GM10248 (cell line): ENCODE results near the gene CDC42EP4.

Experiments used
- CTCF ChIA-PET: fragments of 300-600 bp; sonication (Branson Sonifier 250); formaldehyde crosslinking; extraction: SDS; loops from one replicate; lab custom pipeline; 2021; ENCODE audit warnings: antibody characterized with exemption; lab: Yijun Ruan, JAX
- POLR2A ChIA-PET: fragments of 350-650 bp; sonication (Branson Sonifier 250); formaldehyde crosslinking; extraction: SDS; loops from one replicate; lab custom pipeline; 2020; ENCODE audit warnings: antibody characterized with exemption; lab: Yijun Ruan, JAX
- DNase-seq: peaks from one replicate; pipeline ENCODE4 v3.0.0; 2012; ENCODE audit errors: extremely low spot score
- TF ChIP-seq, protein P1 (sequence below): IDR thresholded peaks from 2 replicates; pipeline ENCODE4 v1.5.1; 2012; ENCODE audit warnings: mild to moderate bottlenecking, low read depth; ENCODE audit errors: extremely low read depth, missing control alignments, control extremely low read depth

CDC42EP4 gene

DNA sequence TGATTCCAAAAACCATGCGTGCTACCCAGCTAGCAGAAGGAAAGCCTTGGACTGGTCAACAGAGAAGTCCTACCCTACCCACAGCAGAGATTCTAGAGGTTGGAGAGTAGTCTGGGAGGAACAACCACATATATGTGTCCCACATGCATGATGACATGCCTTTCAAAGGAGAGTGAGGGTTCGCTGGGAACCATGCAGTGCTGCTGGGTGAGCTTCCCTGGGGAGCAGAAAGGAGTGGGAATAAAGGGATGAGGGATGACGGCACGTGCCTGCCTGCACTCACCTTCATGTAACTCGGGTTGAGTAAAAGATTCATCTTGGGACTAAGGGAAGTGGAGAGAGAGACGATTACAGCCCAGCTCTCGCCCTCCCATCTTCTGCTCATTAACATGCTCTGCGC lies 59.9 kb downstream of the CDC42EP4 start:
- ChIA-PET POLR2A (no interaction called here), CTCF (interaction anchor here (1.0 to 3.2 kb wide), 3 partner anchors 17 to 118 kb away, joined by 3 to 20 read pairs (median 3); no protein-coding TSS in a partner anchor)
- TF ChIP-seq, protein P1, sequence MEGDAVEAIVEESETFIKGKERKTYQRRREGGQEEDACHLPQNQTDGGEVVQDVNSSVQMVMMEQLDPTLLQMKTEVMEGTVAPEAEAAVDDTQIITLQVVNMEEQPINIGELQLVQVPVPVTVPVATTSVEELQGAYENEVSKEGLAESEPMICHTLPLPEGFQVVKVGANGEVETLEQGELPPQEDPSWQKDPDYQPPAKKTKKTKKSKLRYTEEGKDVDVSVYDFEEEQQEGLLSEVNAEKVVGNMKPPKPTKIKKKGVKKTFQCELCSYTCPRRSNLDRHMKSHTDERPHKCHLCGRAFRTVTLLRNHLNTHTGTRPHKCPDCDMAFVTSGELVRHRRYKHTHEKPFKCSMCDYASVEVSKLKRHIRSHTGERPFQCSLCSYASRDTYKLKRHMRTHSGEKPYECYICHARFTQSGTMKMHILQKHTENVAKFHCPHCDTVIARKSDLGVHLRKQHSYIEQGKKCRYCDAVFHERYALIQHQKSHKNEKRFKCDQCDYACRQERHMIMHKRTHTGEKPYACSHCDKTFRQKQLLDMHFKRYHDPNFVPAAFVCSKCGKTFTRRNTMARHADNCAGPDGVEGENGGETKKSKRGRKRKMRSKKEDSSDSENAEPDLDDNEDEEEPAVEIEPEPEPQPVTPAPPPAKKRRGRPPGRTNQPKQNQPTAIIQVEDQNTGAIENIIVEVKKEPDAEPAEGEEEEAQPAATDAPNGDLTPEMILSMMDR = no peak
- no peak for DNase-seq

DNA sequence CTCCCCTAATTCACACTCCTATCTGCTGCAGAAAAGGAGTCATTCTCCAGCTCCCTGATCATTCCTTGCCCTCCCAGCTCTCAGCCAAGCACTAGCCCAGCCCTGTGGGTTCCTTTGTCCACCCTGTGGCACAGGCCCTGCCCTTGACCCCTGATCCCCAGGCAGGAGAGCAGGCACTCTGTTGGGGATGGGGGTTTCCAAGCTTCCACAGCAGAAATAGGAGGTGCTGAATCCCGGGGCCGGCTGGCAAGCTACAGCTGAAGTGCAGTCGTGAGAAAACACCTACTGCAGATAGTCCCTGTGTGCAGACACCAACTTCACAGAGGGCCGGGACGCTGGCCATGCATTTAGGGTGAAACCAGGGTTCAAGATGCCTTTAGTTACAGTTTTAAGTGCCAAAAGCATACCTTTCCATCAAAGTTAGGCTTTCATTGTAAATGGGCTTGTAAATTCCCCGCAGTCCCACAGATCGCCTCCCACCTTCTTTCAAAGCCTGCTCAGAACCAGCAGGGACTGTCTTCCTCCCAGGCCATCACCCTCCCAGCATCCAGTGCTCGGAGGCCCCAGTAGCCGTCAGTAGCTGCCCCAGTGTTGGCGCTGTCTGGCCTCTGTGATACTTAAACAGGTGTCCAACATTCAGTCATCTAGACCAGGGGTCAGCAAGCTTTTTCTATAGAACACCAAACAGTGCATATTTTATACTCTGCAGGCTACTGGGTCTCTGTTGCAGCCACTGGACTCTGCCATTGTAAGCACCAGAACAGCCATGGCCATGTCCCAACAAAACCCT lies 60.8 kb downstream of the CDC42EP4 start:
- TF ChIP-seq, protein P1 = no peak
- no peak for DNase-seq
- CTCF ChIA-PET = interaction anchor here (1.0 to 3.2 kb wide), 5 partner anchors 15 to 524 kb away, joined by 3 to 20 read pairs (median 3); a partner anchor contains a TSS
- POLR2A ChIA-PET = no interaction called here

DNA sequence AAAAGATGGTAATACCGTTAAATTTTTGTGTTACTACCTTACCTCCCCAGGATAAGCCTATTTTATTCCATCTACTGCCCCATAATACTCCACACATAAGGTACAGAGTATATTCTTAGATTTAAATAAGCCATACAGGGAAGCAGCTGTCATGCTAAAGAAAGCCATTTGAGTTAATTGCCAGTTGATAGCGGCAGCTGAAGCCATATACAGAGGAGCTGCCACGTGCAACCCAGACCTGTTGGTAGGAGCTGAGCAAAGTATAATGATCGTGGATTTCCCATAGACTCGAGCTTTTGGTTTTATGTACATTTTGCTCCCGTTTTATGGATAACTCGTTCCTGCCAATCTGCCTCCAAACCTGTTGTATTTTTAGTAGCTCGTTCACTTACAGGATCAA lies 62.1 kb downstream of the CDC42EP4 start:
- ChIA-PET CTCF (interaction anchor here (1.3 to 3.2 kb wide), 4 partner anchors 18 to 525 kb away, joined by 3 to 20 read pairs (median 7); a partner anchor contains a TSS), POLR2A (no interaction called here)
- DNase-seq = no peak
- TF ChIP-seq, protein P1 = no peak

DNA sequence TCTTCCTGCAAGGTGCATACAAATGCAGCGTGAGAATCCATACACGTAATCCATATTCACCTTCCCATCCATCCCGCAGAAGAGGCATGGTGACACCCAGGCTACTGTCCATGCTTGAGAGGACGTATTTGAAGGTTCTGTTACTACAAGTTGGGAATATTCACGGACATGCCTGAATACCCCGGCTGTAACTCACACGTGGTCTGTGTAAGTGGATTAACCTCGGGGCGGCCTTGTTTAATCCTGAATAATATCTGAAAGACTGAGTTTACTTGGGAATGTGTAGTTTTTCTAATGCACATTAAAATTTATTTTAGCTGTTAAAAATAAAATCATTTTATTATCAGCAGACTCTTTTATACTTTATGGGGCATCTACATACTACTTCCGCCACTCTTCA lies 63.3 kb downstream of the CDC42EP4 start:
- no peak for DNase-seq
- ChIA-PET POLR2A (no interaction called here), CTCF (interaction anchor here (1.2 to 3.2 kb wide), 11 partner anchors 8 to 689 kb away, joined by 3 to 20 read pairs (median 4); no protein-coding TSS in a partner anchor)
- TF ChIP-seq, protein P1 = no peak

DNA sequence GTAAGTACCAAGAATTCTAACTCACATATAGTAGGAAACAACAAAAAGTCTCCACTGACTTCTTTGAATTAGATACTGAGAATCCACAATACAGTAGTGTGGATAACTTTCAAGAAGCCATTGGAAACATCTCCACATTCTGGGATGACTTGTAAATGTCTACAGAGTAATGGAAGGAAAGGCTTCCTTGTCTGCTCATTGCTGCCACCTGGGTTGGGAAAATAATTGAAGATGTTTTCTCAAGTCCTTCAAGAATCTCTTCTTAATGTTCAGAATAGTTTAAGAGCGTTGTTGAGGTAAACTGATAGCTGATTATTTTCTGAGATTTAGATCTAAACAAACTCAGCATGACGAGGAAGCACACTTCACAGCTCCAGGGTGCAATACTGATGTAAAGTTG lies 64.1 kb downstream of the CDC42EP4 start:
- DNase-seq = no peak
- ChIA-PET CTCF (interaction anchor here (0.6 to 2.7 kb wide), 8 partner anchors 8 to 688 kb away, joined by 3 to 10 read pairs (median 4); no protein-coding TSS in a partner anchor), POLR2A (no interaction called here)
- TF ChIP-seq, protein P1 = peak; percentile 31

DNA sequence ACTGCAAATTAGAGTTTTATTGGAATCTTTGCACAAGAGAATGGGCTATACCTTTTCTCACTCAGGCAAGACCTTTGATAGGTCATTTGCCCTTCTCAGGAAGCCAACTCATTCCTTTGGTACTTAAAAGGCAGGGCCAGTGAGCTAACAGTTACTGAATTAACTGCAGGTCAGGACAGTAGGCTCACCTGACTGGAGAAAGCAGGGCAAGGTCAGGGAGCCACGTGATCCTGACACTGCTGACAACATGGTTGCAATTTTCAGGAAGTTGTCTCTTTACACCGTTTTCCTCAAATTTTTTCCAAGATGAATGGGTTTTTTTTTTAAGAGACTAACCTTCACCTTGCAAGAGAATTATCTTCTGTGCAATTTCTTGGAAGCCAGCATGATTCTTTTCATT lies 71.2 kb downstream of the CDC42EP4 start:
- TF ChIP-seq, protein P1 = no peak
- ChIA-PET POLR2A (no interaction called here), CTCF (interaction anchor here (1.1 kb wide), 1 partner anchor 681 kb away, joined by 3 read pairs; no protein-coding TSS in a partner anchor)
- no peak for DNase-seq
